ENCODE measurements around the gene CFAP161.

- TF ChIP-seq CTCF (IDR thresholded peaks at IDR 0.05), result peak; percentile 35 to 72 (median 66)
- TF ChIP-seq POLR2A (IDR thresholded peaks at IDR 0.05), result no peak
Observed at GRCh38 chr15:81106560-81106959, 27.5 kb upstream of the CFAP161 start.

All from Peyer's patch (tissue), 4 donors.